ENCODE results near the gene FGF6.

Gene FGF6

GRCh38 chr12:4482936-4483335, 37.3 kb upstream of the FGF6 start:
- no peak for DNase-seq
- Histone ChIP-seq H3K4me1 (ENCODE audit: control extremely low read depth in 1 of 4, control insufficient read depth in 4 of 4, insufficient read depth in 4 of 4, low read length in 3 of 4) (no peaks in the 10 kb centered on the region), H3K36me3 (ENCODE audit: control insufficient read depth in 4 of 4, insufficient read depth in 4 of 4, low read length in 3 of 4) (peaks cover 0 to 5% (median under 1%) of the 10 kb centered on the region in 4 experiments), H3K27ac (ENCODE audit: insufficient read depth in 1 of 2, low read depth in 1 of 2, low read length in 2 of 2, poor library complexity in 1 of 2, severe bottlenecking in 2 of 2) (no peak overlapping the region), H3K9me3 (ENCODE audit: control extremely low read depth in 1 of 5, control insufficient read depth in 4 of 5, insufficient read depth in 2 of 5, low read depth in 1 of 5, low read length in 4 of 5) (peaks cover 0 to 15% (median 4%) of the 10 kb centered on the region in 5 experiments), H3K27me3 (replicated peaks in 2 of 5; ENCODE audit: control insufficient read depth in 4 of 5, insufficient read depth in 5 of 5, low read length in 4 of 5) (no peaks in the 10 kb centered on the region), H3K4me3 (ENCODE audit: control insufficient read depth in 1 of 7, extremely low read depth in 1 of 7, insufficient read depth in 4 of 7, low read depth in 2 of 7, low read length in 6 of 7) (no peak overlapping the region)
- POLR2A ChIA-PET: no interaction called here
- CTCF ChIA-PET: interaction anchor here (0.7 kb wide), 1 partner anchor 13 kb away, joined by 3 read pairs; no protein-coding TSS in a partner anchor
- WGBS (ENCODE audit: insufficient coverage): 100% methylated on average over 2 of the region's 7 CpGs

DNA sequence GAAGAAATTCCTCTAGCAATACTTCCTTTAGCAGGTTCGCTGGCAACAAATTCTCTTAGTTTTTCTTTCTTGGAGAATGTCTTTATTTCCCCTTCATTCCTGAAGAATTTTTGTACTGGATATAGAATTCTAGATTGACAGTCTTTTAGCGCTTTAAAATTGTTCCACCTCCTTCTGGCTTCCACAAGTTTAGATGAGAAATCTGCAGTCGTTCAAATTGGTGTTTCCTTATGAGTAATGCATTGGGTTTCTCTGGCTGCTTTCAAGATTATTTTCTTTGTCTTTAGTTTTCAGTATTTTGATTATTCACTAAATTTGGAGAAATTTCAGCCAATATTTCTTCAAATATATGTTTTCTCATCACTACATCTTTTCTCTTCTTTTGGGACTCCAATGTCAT, 33.3 kb upstream of the FGF6 start:
- no peak overlapping the region for H3K27ac ChIP-seq (ENCODE audit: insufficient read depth in 1 of 2, low read depth in 1 of 2, low read length in 2 of 2, poor library complexity in 1 of 2, severe bottlenecking in 2 of 2)
- WGBS (ENCODE audit: insufficient coverage): no CpG with 5 or more reads among the region's 3 CpGs
- CTCF ChIA-PET: no interaction called here

DNA sequence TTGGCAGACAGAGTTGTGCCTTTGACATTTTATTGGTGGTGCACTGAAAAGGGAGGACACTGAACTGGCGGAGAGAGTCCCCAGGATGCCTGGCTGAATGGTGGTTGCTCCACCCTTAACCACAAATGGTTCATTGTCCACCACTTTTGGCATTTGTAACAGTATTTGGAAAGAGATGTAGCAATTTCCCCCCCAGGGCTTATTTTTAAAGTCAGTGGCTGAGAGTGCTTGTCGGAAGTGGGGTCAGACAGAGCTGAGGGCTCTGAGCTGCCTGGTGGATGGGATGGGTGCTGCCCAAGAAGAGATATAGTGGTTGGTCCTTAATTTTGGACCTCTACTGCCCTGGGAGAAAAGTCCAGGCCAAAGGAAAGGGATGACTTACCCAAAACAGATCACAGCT, 31.5 kb upstream of the FGF6 start:
- H3K27ac ChIP-seq (ENCODE audit: insufficient read depth in 1 of 2, low read depth in 1 of 2, low read length in 2 of 2, poor library complexity in 1 of 2, severe bottlenecking in 2 of 2): no peak overlapping the region
- 80% methylated on average over 1 of the region's 2 CpGs for WGBS (ENCODE audit: insufficient coverage)
- H3K4me3 ChIP-seq (ENCODE audit: control insufficient read depth in 1 of 7, extremely low read depth in 1 of 7, insufficient read depth in 4 of 7, low read depth in 2 of 7, low read length in 6 of 7): no peak overlapping the region
- H3K4me1 ChIP-seq (ENCODE audit: control extremely low read depth in 1 of 4, control insufficient read depth in 4 of 4, insufficient read depth in 4 of 4, low read length in 3 of 4): no peaks in the 10 kb centered on the region
- ChIA-PET CTCF (no interaction called here), POLR2A (no interaction called here)
- peaks cover 0 to 16% (median 4%) of the 10 kb centered on the region in 5 experiments for H3K9me3 ChIP-seq (ENCODE audit: control extremely low read depth in 1 of 5, control insufficient read depth in 4 of 5, insufficient read depth in 2 of 5, low read depth in 1 of 5, low read length in 4 of 5)
- H3K36me3 ChIP-seq (ENCODE audit: control insufficient read depth in 4 of 4, insufficient read depth in 4 of 4, low read length in 3 of 4): no peaks in the 10 kb centered on the region
- H3K27me3 ChIP-seq (replicated peaks in 2 of 5; ENCODE audit: control insufficient read depth in 4 of 5, insufficient read depth in 5 of 5, low read length in 4 of 5): peaks cover 0 to 11% (median 0%) of the 10 kb centered on the region in 5 experiments
- no peak for DNase-seq

More for the DNA sequence above, 33.3 kb upstream of the FGF6 start:
- H3K27me3 ChIP-seq (replicated peaks in 2 of 5; ENCODE audit: control insufficient read depth in 4 of 5, insufficient read depth in 5 of 5, low read length in 4 of 5): peaks cover 0 to 11% (median 0%) of the 10 kb centered on the region in 5 experiments
- DNase-seq: peak in 1 of 3 donors; percentile 10
- H3K36me3 ChIP-seq (ENCODE audit: control insufficient read depth in 4 of 4, insufficient read depth in 4 of 4, low read length in 3 of 4): no peaks in the 10 kb centered on the region
- H3K4me3 ChIP-seq (ENCODE audit: control insufficient read depth in 1 of 7, extremely low read depth in 1 of 7, insufficient read depth in 4 of 7, low read depth in 2 of 7, low read length in 6 of 7): no peak overlapping the region
- POLR2A ChIA-PET: no interaction called here
- H3K9me3 ChIP-seq (ENCODE audit: control extremely low read depth in 1 of 5, control insufficient read depth in 4 of 5, insufficient read depth in 2 of 5, low read depth in 1 of 5, low read length in 4 of 5): peaks cover 0 to 16% (median 4%) of the 10 kb centered on the region in 5 experiments
- no peaks in the 10 kb centered on the region for H3K4me1 ChIP-seq (ENCODE audit: control extremely low read depth in 1 of 4, control insufficient read depth in 4 of 4, insufficient read depth in 4 of 4, low read length in 3 of 4)

DNA sequence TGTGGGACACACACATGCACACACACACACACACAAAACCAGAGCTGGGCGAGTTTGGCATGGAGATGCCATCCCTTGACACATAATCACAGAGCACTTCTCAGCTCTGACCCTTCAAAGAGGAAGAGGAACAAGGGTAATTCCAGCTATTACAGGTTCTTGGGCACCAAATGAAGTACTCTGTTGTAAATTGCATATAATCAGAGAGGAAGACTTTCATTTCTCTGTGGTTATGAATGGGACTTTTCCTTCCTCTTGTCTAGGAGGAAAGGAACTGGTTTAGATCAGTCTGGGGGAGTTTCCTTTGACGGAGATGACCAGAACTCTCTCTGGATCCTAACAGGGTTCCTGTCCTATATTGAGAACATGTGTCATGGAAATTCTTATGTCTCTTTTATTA, 26.4 kb upstream of the FGF6 start:
- POLR2A ChIA-PET: no interaction called here
- CTCF ChIA-PET: no interaction called here
- Histone ChIP-seq H3K9me3 (ENCODE audit: control extremely low read depth in 1 of 5, control insufficient read depth in 4 of 5, insufficient read depth in 2 of 5, low read depth in 1 of 5, low read length in 4 of 5) (peaks cover 0 to 1% (median 0%) of the 10 kb centered on the region in 5 experiments), H3K27ac (ENCODE audit: insufficient read depth in 1 of 2, low read depth in 1 of 2, low read length in 2 of 2, poor library complexity in 1 of 2, severe bottlenecking in 2 of 2) (no peak overlapping the region), H3K36me3 (ENCODE audit: control insufficient read depth in 4 of 4, insufficient read depth in 4 of 4, low read length in 3 of 4) (no peaks in the 10 kb centered on the region), H3K27me3 (replicated peaks in 2 of 5; ENCODE audit: control insufficient read depth in 4 of 5, insufficient read depth in 5 of 5, low read length in 4 of 5) (peaks cover 0 to 10% (median 0%) of the 10 kb centered on the region in 5 experiments), H3K4me3 (ENCODE audit: control insufficient read depth in 1 of 7, extremely low read depth in 1 of 7, insufficient read depth in 4 of 7, low read depth in 2 of 7, low read length in 6 of 7) (no peak overlapping the region), H3K4me1 (ENCODE audit: control extremely low read depth in 1 of 4, control insufficient read depth in 4 of 4, insufficient read depth in 4 of 4, low read length in 3 of 4) (no peaks in the 10 kb centered on the region)
- no peak for DNase-seq
- 100% methylated on average over 1 of the region's 2 CpGs for WGBS (ENCODE audit: insufficient coverage)

GRCh38 chr12:4471256-4471655, 25.6 kb upstream of the FGF6 start:
- ChIA-PET CTCF (interaction anchor here (1.1 kb wide), 2 partner anchors 50 to 51 kb away, joined by 3 read pairs; no protein-coding TSS in a partner anchor), POLR2A (no interaction called here)
- DNase-seq: no peak
- H3K36me3 ChIP-seq (ENCODE audit: control insufficient read depth in 4 of 4, insufficient read depth in 4 of 4, low read length in 3 of 4): no peaks in the 10 kb centered on the region
- H3K4me3 ChIP-seq (ENCODE audit: control insufficient read depth in 1 of 7, extremely low read depth in 1 of 7, insufficient read depth in 4 of 7, low read depth in 2 of 7, low read length in 6 of 7): no peak overlapping the region
- 97% methylated on average over 3 of the region's 4 CpGs for WGBS (ENCODE audit: insufficient coverage)
- no peaks in the 10 kb centered on the region for H3K4me1 ChIP-seq (ENCODE audit: control extremely low read depth in 1 of 4, control insufficient read depth in 4 of 4, insufficient read depth in 4 of 4, low read length in 3 of 4)
- peaks cover 0 to 7% (median 0%) of the 10 kb centered on the region in 5 experiments for H3K27me3 ChIP-seq (replicated peaks in 2 of 5; ENCODE audit: control insufficient read depth in 4 of 5, insufficient read depth in 5 of 5, low read length in 4 of 5)
- no peaks in the 10 kb centered on the region for H3K9me3 ChIP-seq (ENCODE audit: control extremely low read depth in 1 of 5, control insufficient read depth in 4 of 5, insufficient read depth in 2 of 5, low read depth in 1 of 5, low read length in 4 of 5)
- H3K27ac ChIP-seq (ENCODE audit: insufficient read depth in 1 of 2, low read depth in 1 of 2, low read length in 2 of 2, poor library complexity in 1 of 2, severe bottlenecking in 2 of 2): no peak overlapping the region

DNA sequence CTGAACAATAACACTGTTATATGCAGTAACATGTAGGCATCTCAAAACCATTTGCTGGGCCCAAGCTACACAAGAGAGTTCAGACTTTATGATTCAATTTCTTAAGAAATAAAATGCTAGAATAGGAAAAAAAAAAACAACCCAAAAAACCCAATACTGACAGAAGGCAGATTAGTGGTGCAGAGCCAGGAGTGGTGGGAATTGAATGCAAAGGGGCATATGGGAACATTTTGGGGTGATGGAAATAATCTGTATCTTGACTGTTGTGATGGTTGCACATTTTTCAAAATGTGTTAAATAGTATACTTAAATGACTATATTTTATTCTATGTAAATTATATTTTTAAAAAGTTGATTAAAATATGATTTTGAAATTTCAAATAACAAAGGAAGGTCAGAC, 23.4 kb upstream of the FGF6 start:
- Histone ChIP-seq H3K27ac (ENCODE audit: insufficient read depth in 1 of 2, low read depth in 1 of 2, low read length in 2 of 2, poor library complexity in 1 of 2, severe bottlenecking in 2 of 2) (no peak overlapping the region), H3K27me3 (replicated peaks in 2 of 5; ENCODE audit: control insufficient read depth in 4 of 5, insufficient read depth in 5 of 5, low read length in 4 of 5) (no peaks in the 10 kb centered on the region), H3K9me3 (ENCODE audit: control extremely low read depth in 1 of 5, control insufficient read depth in 4 of 5, insufficient read depth in 2 of 5, low read depth in 1 of 5, low read length in 4 of 5) (no peaks in the 10 kb centered on the region), H3K36me3 (ENCODE audit: control insufficient read depth in 4 of 4, insufficient read depth in 4 of 4, low read length in 3 of 4) (no peaks in the 10 kb centered on the region), H3K4me3 (ENCODE audit: control insufficient read depth in 1 of 7, extremely low read depth in 1 of 7, insufficient read depth in 4 of 7, low read depth in 2 of 7, low read length in 6 of 7) (no peak overlapping the region), H3K4me1 (ENCODE audit: control extremely low read depth in 1 of 4, control insufficient read depth in 4 of 4, insufficient read depth in 4 of 4, low read length in 3 of 4) (no peaks in the 10 kb centered on the region)
- DNase-seq: no peak
- POLR2A ChIA-PET: no interaction called here
- CTCF ChIA-PET: no interaction called here

DNA sequence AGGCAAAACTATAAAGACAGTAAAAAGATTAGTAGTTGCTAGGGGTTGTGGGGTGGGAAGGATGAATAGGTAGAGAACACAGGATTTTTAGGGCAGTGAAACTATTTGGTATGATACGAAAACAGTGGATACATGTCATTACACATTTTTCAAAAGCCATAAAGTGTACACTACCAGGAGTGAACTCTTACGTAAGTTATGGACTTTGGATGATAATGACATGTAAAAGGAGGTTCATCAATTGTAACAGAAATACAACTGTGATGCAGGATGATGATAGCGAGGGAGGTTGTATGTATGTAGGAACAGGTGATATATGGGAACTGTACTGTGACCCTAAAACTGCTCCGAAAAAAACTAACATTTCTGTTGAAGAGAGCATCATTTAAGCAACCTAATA, 15.1 kb upstream of the FGF6 start:
- WGBS (ENCODE audit: insufficient coverage): 100% methylated on average over 2 of the region's 4 CpGs
- ChIA-PET POLR2A (no interaction called here), CTCF (no interaction called here)
- DNase-seq: no peak
- Histone ChIP-seq H3K27ac (ENCODE audit: insufficient read depth in 1 of 2, low read depth in 1 of 2, low read length in 2 of 2, poor library complexity in 1 of 2, severe bottlenecking in 2 of 2) (no peak overlapping the region), H3K4me1 (ENCODE audit: control extremely low read depth in 1 of 4, control insufficient read depth in 4 of 4, insufficient read depth in 4 of 4, low read length in 3 of 4) (no peaks in the 10 kb centered on the region), H3K36me3 (ENCODE audit: control insufficient read depth in 4 of 4, insufficient read depth in 4 of 4, low read length in 3 of 4) (no peaks in the 10 kb centered on the region), H3K9me3 (ENCODE audit: control extremely low read depth in 1 of 5, control insufficient read depth in 4 of 5, insufficient read depth in 2 of 5, low read depth in 1 of 5, low read length in 4 of 5) (no peaks in the 10 kb centered on the region), H3K27me3 (replicated peaks in 2 of 5; ENCODE audit: control insufficient read depth in 4 of 5, insufficient read depth in 5 of 5, low read length in 4 of 5) (no peaks in the 10 kb centered on the region), H3K4me3 (ENCODE audit: control insufficient read depth in 1 of 7, extremely low read depth in 1 of 7, insufficient read depth in 4 of 7, low read depth in 2 of 7, low read length in 6 of 7) (no peak overlapping the region)
